HepG2 (cell line): ENCODE results near the gene ESPNL. TPM values are rescaled to one million over a fixed set of nuclear protein-coding genes. Genes with fewer than 3 reads are reported as not detected.

Source experiments
- CHD4 ChIP-seq: fragments of 200-600 bp; sonication (generic); IDR thresholded peaks from 2 replicates; pipeline ENCODE4 v1.7.0; 2017; ENCODE audit warnings: mild to moderate bottlenecking, low read length, borderline replicate concordance
- NR2C2 ChIP-seq: sonication (generic); formaldehyde crosslinking; IDR thresholded peaks from 2 replicates; pipeline ENCODE4 v1.4.0; 2020; ENCODE audit warnings: missing genetic modification reagents, mild to moderate bottlenecking, moderate library complexity, borderline replicate concordance
- PHB2 ChIP-seq: fragments of 450-650 bp; IDR thresholded peaks from 2 replicates; pipeline ENCODE4 v1.6.1; 2018; ENCODE audit not compliant: partially characterized antibody
- SRF ChIP-seq: IDR thresholded peaks from 2 replicates; pipeline ENCODE4 v1.6.1; 2011; ENCODE audit warnings: mild to moderate bottlenecking, low read depth, low read length, moderate library complexity
- ZFX ChIP-seq: sonication (generic); formaldehyde crosslinking; IDR thresholded peaks from 2 replicates; pipeline ENCODE4 v1.4.0; 2020; ENCODE audit warnings: mild to moderate bottlenecking, low read depth, missing genetic modification reagents, moderate library complexity
- ZKSCAN8 ChIP-seq: IDR thresholded peaks from 2 replicates; pipeline ENCODE4 v1.6.1; 2016; ENCODE audit warnings: borderline replicate concordance, missing genetic modification reagents, missing compliant biosample characterization
- ZNF367 ChIP-seq: sonication (generic); formaldehyde crosslinking; IDR thresholded peaks from 2 replicates; pipeline ENCODE4 v1.4.0; 2020; ENCODE audit warnings: missing genetic modification reagents, borderline replicate concordance
- ZNF446 ChIP-seq: sonication (generic); formaldehyde crosslinking; IDR thresholded peaks from 2 replicates; pipeline ENCODE4 v1.5.0; 2020; ENCODE audit warnings: mild to moderate bottlenecking, missing genetic modification reagents
- ZNF501 ChIP-seq: sonication (generic); formaldehyde crosslinking; IDR thresholded peaks from 2 replicates; pipeline ENCODE4 v1.5.1; 2020; ENCODE audit warnings: mild to moderate bottlenecking, moderate library complexity, missing genetic modification reagents
- ZNF556 ChIP-seq: sonication (generic); formaldehyde crosslinking; IDR thresholded peaks from 2 replicates; pipeline ENCODE4 v1.4.0; 2020; ENCODE audit warnings: mild to moderate bottlenecking, missing genetic modification reagents, borderline replicate concordance
- polyA plus RNA-seq, 8 experiments: library from polyadenylated mRNA; depleted of rRNA in 3 of 8; stranded (reverse) in 7 of 8; unstranded in 1 of 8; fragments of >200 nt; fragmentation: Illumina TruSeq in 4 of 8; extraction: Trizol in 4 of 8; gene quantifications; 2 replicates each; pipeline versions ENCODE4 v1.2.1 to v1.2.3, GENCODE V29; 2011 to 2016; ENCODE audit warnings: low read depth in 4 of 8, missing spikeins in 1 of 8, mixed read lengths in 1 of 8; ENCODE audit not compliant: insufficient read depth in 1 of 8
- total RNA-seq, 5 experiments: library from RNA; depleted of rRNA; stranded (reverse); fragments of >200 nt; fragmentation: Illumina TruSeq; extraction: Trizol; gene quantifications; 2 replicates each; pipeline ENCODE4 v1.2.3, GENCODE V29; 2016; ENCODE audit warnings: low read depth in 1 of 5
- TF ChIP-seq, protein P1 (sequence below): sonication (generic); formaldehyde crosslinking; IDR thresholded peaks from 2 replicates; pipeline ENCODE4 v1.4.0; 2020; ENCODE audit warnings: low read depth, missing genetic modification reagents
- TF ChIP-seq, protein P2 (sequence below): sonication (generic); formaldehyde crosslinking; IDR thresholded peaks from 2 replicates; pipeline ENCODE4 v1.4.0; 2020; ENCODE audit warnings: missing genetic modification reagents
- TF ChIP-seq, protein P3 (sequence below): sonication (generic); formaldehyde crosslinking; IDR thresholded peaks from 2 replicates; pipeline ENCODE4 v1.5.0; 2020; ENCODE audit warnings: missing genetic modification reagents, mild to moderate bottlenecking, borderline replicate concordance
- TF ChIP-seq, protein P4 (sequence below): sonication (generic); IDR thresholded peaks from 2 replicates; pipeline ENCODE4 v1.6.1; 2016; ENCODE audit warnings: low read depth, borderline replicate concordance
- TF ChIP-seq, protein P5 (sequence below): sonication (generic); formaldehyde crosslinking; IDR thresholded peaks from 2 replicates; pipeline ENCODE4 v1.4.0; 2020; ENCODE audit warnings: missing genetic modification reagents
- TF ChIP-seq, protein P6 (sequence below): sonication (generic); formaldehyde crosslinking; IDR thresholded peaks from 2 replicates; pipeline ENCODE4 v1.8.1; 2023; ENCODE audit warnings: mild to moderate bottlenecking, missing genetic modification reagents, borderline replicate concordance
- TF ChIP-seq, protein P7 (sequence below): sonication (generic); formaldehyde crosslinking; IDR thresholded peaks from 2 replicates; pipeline ENCODE4 v1.5.1; 2020; ENCODE audit warnings: mild to moderate bottlenecking, moderate library complexity, missing genetic modification reagents

The ESPNL gene
- total and polyA plus RNA-seq, 2 of the 13 experiments (the other 11 are each of a cell fraction or from before 2014, with no cell fraction given) = 0.45 to 0.80 TPM

DNA sequence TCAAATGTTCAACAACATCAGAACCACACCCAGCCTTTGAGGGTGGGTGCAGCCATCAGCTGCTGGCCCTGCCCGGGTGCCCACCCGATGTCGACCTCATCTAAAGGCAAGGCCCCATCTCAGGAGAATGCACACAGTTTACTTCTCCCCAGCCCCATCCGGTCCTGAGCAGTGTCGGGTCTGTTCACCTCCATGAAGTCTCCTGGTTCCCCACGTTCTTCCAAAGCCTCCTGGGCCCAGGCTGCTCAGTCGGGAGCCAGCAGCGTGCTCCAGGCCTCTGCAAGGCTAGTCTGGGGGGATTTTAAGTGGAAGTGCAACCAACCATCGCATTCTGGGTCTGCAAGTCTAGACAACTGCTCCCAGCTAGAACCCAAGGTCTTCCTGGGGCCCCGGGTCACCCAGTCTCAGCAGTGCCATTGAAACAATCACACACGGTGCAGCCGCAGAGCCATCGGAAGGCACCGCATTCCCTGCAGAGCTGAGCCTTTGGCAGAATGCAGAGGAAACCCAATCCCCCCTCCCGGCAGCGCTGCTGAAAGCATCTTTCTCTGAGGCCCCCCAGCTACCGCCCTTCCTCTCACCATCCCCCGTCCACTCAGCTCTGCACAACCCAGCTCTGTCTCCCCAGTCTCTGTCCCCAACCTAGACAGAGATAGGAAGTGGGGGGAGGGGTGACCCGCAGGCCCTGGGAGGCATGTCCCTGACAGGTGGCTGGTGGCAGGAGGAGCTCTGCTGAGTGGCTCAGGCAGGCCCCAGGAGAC is 8.5 kb downstream of the ESPNL start (continued):
- TF ChIP-seq, protein P1, sequence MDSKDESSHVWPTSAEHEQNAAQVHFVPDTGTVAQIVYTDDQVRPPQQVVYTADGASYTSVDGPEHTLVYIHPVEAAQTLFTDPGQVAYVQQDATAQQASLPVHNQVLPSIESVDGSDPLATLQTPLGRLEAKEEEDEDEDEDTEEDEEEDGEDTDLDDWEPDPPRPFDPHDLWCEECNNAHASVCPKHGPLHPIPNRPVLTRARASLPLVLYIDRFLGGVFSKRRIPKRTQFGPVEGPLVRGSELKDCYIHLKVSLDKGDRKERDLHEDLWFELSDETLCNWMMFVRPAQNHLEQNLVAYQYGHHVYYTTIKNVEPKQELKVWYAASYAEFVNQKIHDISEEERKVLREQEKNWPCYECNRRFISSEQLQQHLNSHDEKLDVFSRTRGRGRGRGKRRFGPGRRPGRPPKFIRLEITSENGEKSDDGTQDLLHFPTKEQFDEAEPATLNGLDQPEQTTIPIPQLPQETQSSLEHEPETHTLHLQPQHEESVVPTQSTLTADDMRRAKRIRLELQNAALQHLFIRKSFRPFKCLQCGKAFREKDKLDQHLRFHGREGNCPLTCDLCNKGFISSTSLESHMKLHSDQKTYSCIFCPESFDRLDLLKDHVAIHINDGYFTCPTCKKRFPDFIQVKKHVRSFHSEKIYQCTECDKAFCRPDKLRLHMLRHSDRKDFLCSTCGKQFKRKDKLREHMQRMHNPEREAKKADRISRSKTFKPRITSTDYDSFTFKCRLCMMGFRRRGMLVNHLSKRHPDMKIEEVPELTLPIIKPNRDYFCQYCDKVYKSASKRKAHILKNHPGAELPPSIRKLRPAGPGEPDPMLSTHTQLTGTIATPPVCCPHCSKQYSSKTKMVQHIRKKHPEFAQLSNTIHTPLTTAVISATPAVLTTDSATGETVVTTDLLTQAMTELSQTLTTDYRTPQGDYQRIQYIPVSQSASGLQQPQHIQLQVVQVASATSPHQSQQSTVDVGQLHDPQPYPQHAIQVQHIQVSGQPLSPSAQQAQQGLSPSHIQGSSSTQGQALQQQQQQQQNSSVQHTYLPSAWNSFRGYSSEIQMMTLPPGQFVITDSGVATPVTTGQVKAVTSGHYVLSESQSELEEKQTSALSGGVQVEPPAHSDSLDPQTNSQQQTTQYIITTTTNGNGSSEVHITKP (CRISPR knock-in tag) = no peak
- TF ChIP-seq, protein P2, sequence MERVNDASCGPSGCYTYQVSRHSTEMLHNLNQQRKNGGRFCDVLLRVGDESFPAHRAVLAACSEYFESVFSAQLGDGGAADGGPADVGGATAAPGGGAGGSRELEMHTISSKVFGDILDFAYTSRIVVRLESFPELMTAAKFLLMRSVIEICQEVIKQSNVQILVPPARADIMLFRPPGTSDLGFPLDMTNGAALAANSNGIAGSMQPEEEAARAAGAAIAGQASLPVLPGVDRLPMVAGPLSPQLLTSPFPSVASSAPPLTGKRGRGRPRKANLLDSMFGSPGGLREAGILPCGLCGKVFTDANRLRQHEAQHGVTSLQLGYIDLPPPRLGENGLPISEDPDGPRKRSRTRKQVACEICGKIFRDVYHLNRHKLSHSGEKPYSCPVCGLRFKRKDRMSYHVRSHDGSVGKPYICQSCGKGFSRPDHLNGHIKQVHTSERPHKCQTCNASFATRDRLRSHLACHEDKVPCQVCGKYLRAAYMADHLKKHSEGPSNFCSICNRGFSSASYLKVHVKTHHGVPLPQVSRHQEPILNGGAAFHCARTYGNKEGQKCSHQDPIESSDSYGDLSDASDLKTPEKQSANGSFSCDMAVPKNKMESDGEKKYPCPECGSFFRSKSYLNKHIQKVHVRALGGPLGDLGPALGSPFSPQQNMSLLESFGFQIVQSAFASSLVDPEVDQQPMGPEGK (CRISPR knock-in tag) = peak; percentile 37; the same call in 1 of the 2 replicates
- TF ChIP-seq, protein P3, sequence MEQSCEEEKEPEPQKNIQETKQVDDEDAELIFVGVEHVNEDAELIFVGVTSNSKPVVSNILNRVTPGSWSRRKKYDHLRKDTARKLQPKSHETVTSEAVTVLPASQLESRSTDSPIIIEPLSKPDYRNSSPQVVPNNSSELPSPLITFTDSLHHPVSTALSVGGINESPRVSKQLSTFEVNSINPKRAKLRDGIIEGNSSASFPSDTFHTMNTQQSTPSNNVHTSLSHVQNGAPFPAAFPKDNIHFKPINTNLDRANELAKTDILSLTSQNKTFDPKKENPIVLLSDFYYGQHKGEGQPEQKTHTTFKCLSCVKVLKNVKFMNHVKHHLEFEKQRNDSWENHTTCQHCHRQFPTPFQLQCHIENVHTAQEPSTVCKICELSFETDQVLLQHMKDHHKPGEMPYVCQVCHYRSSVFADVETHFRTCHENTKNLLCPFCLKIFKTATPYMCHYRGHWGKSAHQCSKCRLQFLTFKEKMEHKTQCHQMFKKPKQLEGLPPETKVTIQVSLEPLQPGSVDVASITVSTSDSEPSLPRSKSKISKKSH (CRISPR knock-in tag) = peak; percentile 33; the same call in 1 of the 2 replicates
- TF ChIP-seq ZKSCAN8 (CRISPR knock-in tag) = no peak
- TF ChIP-seq, protein P4, sequence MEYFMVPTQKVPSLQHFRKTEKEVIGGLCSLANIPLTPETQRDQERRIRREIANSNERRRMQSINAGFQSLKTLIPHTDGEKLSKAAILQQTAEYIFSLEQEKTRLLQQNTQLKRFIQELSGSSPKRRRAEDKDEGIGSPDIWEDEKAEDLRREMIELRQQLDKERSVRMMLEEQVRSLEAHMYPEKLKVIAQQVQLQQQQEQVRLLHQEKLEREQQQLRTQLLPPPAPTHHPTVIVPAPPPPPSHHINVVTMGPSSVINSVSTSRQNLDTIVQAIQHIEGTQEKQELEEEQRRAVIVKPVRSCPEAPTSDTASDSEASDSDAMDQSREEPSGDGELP = no peak; the same call in 1 of the 2 replicates
- peak; percentile 79 for TF ChIP-seq ZNF501 (CRISPR knock-in tag)
- TF ChIP-seq, protein P5, sequence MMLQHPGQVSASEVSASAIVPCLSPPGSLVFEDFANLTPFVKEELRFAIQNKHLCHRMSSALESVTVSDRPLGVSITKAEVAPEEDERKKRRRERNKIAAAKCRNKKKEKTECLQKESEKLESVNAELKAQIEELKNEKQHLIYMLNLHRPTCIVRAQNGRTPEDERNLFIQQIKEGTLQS (CRISPR knock-in tag) = no peak
- no peak for TF ChIP-seq SRF
- TF ChIP-seq ZNF556 (CRISPR knock-in tag) = 0 out of 2 replicates have a peak, but pooled peaks have one; percentile 35
- peak; percentile 51 for TF ChIP-seq ZFX (CRISPR knock-in tag)
- no peak for TF ChIP-seq PHB2
- TF ChIP-seq NR2C2 = no peak
- TF ChIP-seq, protein P6, sequence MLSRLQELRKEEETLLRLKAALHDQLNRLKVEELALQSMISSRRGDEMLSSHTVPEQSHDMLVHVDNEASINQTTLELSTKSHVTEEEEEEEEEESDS = no peak
- no peak for TF ChIP-seq CHD4
- TF ChIP-seq ZNF446 (CRISPR knock-in tag) = no peak
- no peak for TF ChIP-seq ZNF367 (CRISPR knock-in tag)
- TF ChIP-seq, protein P7, sequence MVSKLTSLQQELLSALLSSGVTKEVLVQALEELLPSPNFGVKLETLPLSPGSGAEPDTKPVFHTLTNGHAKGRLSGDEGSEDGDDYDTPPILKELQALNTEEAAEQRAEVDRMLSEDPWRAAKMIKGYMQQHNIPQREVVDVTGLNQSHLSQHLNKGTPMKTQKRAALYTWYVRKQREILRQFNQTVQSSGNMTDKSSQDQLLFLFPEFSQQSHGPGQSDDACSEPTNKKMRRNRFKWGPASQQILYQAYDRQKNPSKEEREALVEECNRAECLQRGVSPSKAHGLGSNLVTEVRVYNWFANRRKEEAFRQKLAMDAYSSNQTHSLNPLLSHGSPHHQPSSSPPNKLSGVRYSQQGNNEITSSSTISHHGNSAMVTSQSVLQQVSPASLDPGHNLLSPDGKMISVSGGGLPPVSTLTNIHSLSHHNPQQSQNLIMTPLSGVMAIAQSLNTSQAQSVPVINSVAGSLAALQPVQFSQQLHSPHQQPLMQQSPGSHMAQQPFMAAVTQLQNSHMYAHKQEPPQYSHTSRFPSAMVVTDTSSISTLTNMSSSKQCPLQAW (CRISPR knock-in tag) = peak; percentile 54; the same call in 1 of the 2 replicates
